HG02885 (cell line): ENCODE data around the gene TEKT2.

Experiments
- ATAC-seq: cut with Tn5 transposase; IDR thresholded peaks from one replicate; pipeline ENCODE4 v1.9.1; 2021; ENCODE audit warnings: mild to moderate bottlenecking; ENCODE audit not compliant: unreplicated experiment, poor library complexity

Gene TEKT2

GRCh38 chr1:36101546-36101945 is 17.7 kb downstream of the TEKT2 start:
- ATAC-seq = no peak

- no peak for ATAC-seq
Observed at GRCh38 chr1:36106269-36106668, 22.4 kb downstream of the TEKT2 start.

- no peak for ATAC-seq
Observed at GRCh38 chr1:36107394-36107793, 23.5 kb downstream of the TEKT2 start.

- ATAC-seq = no peak
Observed at GRCh38 chr1:36108314-36108713, 24.4 kb downstream of the TEKT2 start.

GRCh38 chr1:36109041-36109679 is 25.3 kb downstream of the TEKT2 start:
- no peak for ATAC-seq

GRCh38 chr1:36111151-36111550 is 27.3 kb downstream of the TEKT2 start:
- no peak for ATAC-seq

- ATAC-seq = no peak
Observed at GRCh38 chr1:36112823-36113222, 28.9 kb downstream of the TEKT2 start.

- no peak for ATAC-seq
Observed at GRCh38 chr1:36114371-36114770, 30.5 kb downstream of the TEKT2 start.

- ATAC-seq = no peak
Observed at GRCh38 chr1:36115200-36115669, 31.3 kb downstream of the TEKT2 start.

- no peak for ATAC-seq
Observed at GRCh38 chr1:36115931-36116330, 32.0 kb downstream of the TEKT2 start.

GRCh38 chr1:36116901-36117300 is 33.0 kb downstream of the TEKT2 start:
- ATAC-seq = no peak

- no peak for ATAC-seq
Observed at GRCh38 chr1:36118447-36119204, 34.7 kb downstream of the TEKT2 start.

GRCh38 chr1:36119456-36119855 is 35.6 kb downstream of the TEKT2 start:
- no peak for ATAC-seq

- ATAC-seq = no peak
Observed at GRCh38 chr1:36122062-36123030, 38.5 kb downstream of the TEKT2 start.

- peak; percentile 46 for ATAC-seq
Observed at GRCh38 chr1:36123356-36123755, 39.5 kb downstream of the TEKT2 start.

GRCh38 chr1:36124404-36125128 is 40.7 kb downstream of the TEKT2 start:
- ATAC-seq = no peak

- no peak for ATAC-seq
Observed at GRCh38 chr1:36125129-36125991, 41.5 kb downstream of the TEKT2 start, which contains the start of gene COL8A2. TSS of gene COL8A2 (minus strand) at chr1:36125222. CDS start at chr1:36100242, 24,980 bp downstream.

- no peak for ATAC-seq
Observed at GRCh38 chr1:36126005-36126716, 42.3 kb downstream of the TEKT2 start.
